Psoas muscle (tissue), 8 donors: ENCODE measurements around the gene DNAH6. TPM values are rescaled to one million over a fixed set of nuclear protein-coding genes. Genes with fewer than 3 reads are reported as not detected.
"Not testable (repeated sequence)": the region's sequence is repeated elsewhere in the genome, so short reads cannot be mapped to it uniquely, and the experiment has no call there.

ENCODE experiments used
- ATAC-seq, 4 donors: fragments of 200-7000 bp; cut with Tn5 transposase; one replicate each; pipeline ENCODE4 v1.9.1; 2020; ENCODE audit warnings: moderate library complexity in 3 of 4, mild to moderate bottlenecking in 2 of 4
- DNase-seq, 2 donors: peaks; one replicate each; pipeline ENCODE4 v3.0.0-alpha.2; 2020
- H3K27ac ChIP-seq: fragments of 200-600 bp; one replicate; pipeline ENCODE4 v1.8.0; 2022
- H3K27me3 ChIP-seq, 3 donors: fragments of 200-600 bp in 1 of 3; one replicate each; pipeline versions ENCODE4 v1.6.1 to v1.8.0; 2013 to 2022; ENCODE audit warnings: low read length in 2 of 3, mild to moderate bottlenecking in 2 of 3, moderate library complexity in 1 of 3; ENCODE audit not compliant: insufficient read depth in 3 of 3
- H3K36me3 ChIP-seq, 2 donors: fragments of 200-600 bp in 1 of 2; one replicate each; pipeline versions ENCODE4 v1.6.1 to v1.8.0; 2013 to 2022; ENCODE audit warnings: low read depth in 1 of 2, mild to moderate bottlenecking in 1 of 2, moderate library complexity in 1 of 2; ENCODE audit not compliant: insufficient read depth in 1 of 2
- H3K4me1 ChIP-seq: fragments of 200-600 bp; one replicate; pipeline ENCODE4 v1.8.0; 2022
- H3K4me3 ChIP-seq: fragments of 200-600 bp; one replicate; pipeline ENCODE4 v1.8.0; 2022; ENCODE audit warnings: mild to moderate bottlenecking
- H3K9me3 ChIP-seq: fragments of 200-600 bp; one replicate; pipeline ENCODE4 v1.8.0; 2022
- WGBS, 3 donors: extraction: QIAGEN DNeasy Blood & Tissue Kit; methylation state at CpG; one replicate each; pipeline versions ENCODE4 v1.1.6 to v1.1.7; 2013; 5-methylcytosine and 5-hydroxymethylcytosine counted together
- intact Hi-C, 2 donors: fragments of 100-400 bp; cut with DNase I; formaldehyde crosslinking; loops; one replicate each; pipeline versions ENCODE4 v1.11.0 to v1.14.2; 2022
- long read RNA-seq, 2 donors: library from polyadenylated mRNA; unstranded; transcript quantifications; one replicate each; pipeline ENCODE4 v2.0.0, GENCODE V29; 2021
- polyA plus RNA-seq, 3 donors: library from polyadenylated mRNA; stranded (reverse); fragments of 200-250 nt; gene quantifications; one replicate each; pipeline ENCODE4 v1.2.3, GENCODE V29; 2013
- total RNA-seq, 4 donors: library from RNA; stranded (reverse); fragmentation: NEBNext Ultra II Directional in 2 of 4; extraction: Animal tissue kit (Norgen Biotek cat#: 25700) in 2 of 4; gene quantifications; one replicate each; pipeline versions ENCODE4 v1.2.1 to v1.2.4, GENCODE V29; 2021 to 2023
- TF ChIP-seq, protein P1 (sequence below): fragments of 200-600 bp; IDR thresholded peaks from one replicate; pipeline ENCODE4 v1.8.0; 2022; ENCODE audit warnings: antibody characterized with exemption
- donor health status: healthy with polysubstance abuse.
- donor health status: DM: no; HTN: no; CAD: no; lungs with moderate emphysema.
- donor health status: Bipolar disorder and iron deficiency.
- donor health status: healthy.
- donor health status: DM: yes; HTN: yes; CAD: no.
- donor health status: DM: no; HTN: no; CAD: no.
- donor health status: DM: no; HTN: no; CAD: no.
- donor health status: DM: yes; HTN: yes; CAD: no.

Gene DNAH6, protein sequence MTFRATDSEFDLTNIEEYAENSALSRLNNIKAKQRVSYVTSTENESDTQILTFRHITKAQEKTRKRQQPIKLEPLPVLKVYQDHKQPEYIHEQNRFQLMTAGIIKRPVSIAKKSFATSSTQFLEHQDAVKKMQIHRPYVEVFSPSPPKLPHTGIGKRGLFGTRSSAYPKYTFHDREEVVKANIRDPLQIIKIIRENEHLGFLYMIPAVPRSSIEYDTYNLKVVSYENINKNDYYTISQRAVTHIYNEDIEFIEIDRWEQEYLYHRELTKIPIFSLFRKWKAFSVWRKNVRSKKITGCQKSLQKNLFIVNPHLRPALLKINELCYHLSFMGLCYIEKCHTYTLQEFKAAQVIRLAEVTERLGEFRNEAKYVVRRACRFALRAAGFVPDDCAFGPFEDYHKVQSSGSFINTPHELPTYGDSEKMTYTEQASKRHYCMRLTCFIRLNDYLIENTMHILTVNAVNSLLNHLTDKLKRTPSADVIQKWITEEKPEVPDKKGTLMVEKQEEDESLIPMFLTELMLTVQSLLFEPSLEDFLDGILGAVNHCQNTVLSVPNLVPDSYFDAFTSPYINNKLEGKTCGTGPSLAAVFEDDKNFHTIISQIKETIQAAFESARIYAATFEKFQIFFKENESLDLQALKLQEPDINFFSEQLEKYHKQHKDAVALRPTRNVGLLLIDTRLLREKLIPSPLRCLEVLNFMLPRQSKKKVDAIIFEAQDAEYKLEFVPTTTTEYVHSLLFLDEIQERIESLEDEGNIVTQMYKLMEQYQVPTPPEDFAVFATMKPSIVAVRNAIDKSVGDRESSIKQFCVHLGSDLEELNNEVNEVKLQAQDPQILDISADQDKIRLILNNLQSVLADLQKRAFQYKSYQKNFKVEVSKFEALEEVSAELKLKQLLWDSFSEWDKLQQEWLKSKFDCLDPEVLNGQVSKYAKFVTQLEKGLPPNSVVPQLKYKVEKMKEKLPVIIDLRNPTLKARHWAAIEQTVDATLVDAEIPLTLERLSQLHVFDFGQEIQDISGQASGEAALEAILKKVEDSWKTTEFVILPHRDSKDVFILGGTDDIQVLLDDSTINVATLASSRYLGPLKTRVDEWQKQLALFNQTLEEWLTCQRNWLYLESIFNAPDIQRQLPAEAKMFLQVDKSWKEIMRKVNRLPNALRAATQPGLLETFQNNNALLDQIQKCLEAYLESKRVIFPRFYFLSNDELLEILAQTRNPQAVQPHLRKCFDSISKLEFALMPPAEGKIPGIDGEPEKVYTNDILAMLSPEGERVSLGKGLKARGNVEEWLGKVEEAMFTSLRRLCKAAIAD (N-terminal part only)
- total RNA-seq (under 1 TPM in 2 of 4 donors, not detected in 2; 0.08 to 0.09 TPM), polyA plus RNA-seq (under 1 TPM in 2 of 3 donors, not detected in 1; 0.01 to 0.05 TPM)
- long read RNA-seq, donor 1, result 0 reads
- long read RNA-seq, donor 2, result 0 reads

DNA sequence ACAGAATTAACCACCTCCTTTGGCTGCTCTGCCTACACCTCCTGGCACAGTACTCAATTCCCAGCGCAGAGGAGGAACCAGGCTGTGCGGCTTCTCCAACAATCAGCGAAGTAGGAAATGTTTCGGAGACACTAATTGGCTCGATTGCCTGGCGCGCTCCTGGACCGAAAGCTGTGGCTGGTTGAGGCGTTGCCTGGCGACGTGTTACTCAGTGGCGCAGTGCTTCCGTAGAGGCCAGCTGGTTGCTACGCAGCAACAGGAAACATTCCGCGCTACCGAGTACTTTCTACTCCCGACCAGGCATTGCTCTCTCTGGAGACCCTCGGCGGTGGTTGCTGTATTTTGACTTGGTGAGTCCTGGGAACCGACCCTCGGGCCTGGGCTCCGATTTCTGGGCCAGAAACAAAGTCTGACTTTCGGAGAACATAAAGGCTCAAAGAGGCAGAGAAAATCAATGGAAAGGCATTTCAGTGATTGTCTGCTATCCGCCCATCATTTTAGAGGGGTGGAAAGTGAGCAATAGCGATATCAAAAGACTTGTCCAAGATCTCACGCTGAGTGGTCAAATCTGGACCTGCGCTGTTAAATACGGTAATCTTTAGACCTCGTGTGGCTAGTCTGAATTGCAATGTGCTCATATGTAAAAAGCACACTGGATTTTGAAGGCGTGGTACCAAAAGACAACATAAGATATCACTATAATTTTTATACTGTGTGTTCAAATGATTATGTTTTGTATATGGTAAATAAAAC lies at the start of gene DNAH6:
Gene DNAH6 (plus strand): TSS at position 265 of the 753 bp plus-strand sequence. CDS start 1,329 bp downstream, outside the sequence.
- peak; percentile 88 to 92 for DNase-seq

DNA sequence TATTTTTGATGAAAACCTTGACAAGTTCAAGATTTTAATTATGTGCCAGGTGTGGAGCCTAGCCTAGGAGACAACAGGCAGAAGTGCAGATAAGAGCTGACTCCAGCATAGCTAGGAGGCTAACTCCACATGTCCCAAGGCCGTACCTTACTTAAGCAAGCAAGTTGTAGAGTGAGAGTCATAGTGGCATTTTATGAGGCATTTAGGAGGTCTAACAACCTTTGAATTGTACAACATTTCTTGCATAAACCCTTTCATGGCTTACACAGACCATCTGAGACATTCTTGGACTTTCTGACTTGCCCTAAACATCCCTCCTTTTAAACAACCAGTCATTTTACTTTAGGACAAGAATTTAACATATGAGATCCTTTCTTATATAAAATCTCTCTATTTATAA lies 48.9 kb upstream of the DNAH6 start:
- no peak for DNase-seq
- WGBS, 3 donors, result 93 to 100% (median 97%) methylated on average over 1 of the region's 1 CpG
- Histone ChIP-seq H3K4me3 (no peak overlapping the region), H3K27me3 (no peaks in the 10 kb centered on the region), H3K9me3 (no peaks in the 10 kb centered on the region), H3K27ac (no peak overlapping the region), H3K4me1 (no peaks in the 10 kb centered on the region), H3K36me3 (no peaks in the 10 kb centered on the region)
- intact Hi-C loops, result no loop called here
- no peak for ATAC-seq
- TF ChIP-seq, protein P1, sequence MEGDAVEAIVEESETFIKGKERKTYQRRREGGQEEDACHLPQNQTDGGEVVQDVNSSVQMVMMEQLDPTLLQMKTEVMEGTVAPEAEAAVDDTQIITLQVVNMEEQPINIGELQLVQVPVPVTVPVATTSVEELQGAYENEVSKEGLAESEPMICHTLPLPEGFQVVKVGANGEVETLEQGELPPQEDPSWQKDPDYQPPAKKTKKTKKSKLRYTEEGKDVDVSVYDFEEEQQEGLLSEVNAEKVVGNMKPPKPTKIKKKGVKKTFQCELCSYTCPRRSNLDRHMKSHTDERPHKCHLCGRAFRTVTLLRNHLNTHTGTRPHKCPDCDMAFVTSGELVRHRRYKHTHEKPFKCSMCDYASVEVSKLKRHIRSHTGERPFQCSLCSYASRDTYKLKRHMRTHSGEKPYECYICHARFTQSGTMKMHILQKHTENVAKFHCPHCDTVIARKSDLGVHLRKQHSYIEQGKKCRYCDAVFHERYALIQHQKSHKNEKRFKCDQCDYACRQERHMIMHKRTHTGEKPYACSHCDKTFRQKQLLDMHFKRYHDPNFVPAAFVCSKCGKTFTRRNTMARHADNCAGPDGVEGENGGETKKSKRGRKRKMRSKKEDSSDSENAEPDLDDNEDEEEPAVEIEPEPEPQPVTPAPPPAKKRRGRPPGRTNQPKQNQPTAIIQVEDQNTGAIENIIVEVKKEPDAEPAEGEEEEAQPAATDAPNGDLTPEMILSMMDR, result no peak

More for the DNA sequence above, at the start of gene DNAH6:
- Histone ChIP-seq H3K27ac (no peak within 1 kb of the TSS), H3K4me3 (peak within 1 kb of the TSS; percentile 63), H3K27me3 (peaks cover 0 to 5% (median 0%) of the 10 kb centered on the region in 3 donors), H3K36me3 (no peaks in the 10 kb centered on the region), H3K4me1 (no peaks in the 10 kb centered on the region), H3K9me3 (peaks cover 2% of the 10 kb centered on the region)
- intact Hi-C loops, result no loop called here
- TF ChIP-seq, protein P1, result no peak
- 8 to 9% (median 8%) methylated on average over 31 of the region's 31 CpGs for WGBS, 3 donors
- peak; percentile 88 to 98 (median 96) for ATAC-seq

DNA sequence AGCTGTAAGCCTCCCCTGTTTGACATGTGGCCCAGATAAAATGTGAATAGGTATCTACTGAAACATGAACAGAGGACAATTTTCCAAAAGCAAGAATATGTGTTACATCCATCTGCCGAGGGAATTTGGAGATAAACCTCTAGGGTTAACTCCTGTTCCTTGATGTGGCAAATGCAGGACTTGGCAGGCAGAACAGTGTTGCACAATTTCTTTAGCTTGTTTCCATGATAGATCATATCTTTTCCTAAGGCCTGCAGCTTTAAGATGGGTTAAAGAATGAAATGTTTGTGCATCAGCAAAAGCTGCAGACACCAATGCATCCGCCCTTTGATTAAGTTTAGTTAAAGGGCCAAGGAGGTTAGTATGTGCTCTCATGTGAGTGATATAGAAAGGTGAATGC lies 43.9 kb upstream of the DNAH6 start:
- H3K9me3 ChIP-seq, H3K4me3 ChIP-seq, H3K27ac ChIP-seq, intact Hi-C loops, H3K4me1 ChIP-seq, H3K27me3 ChIP-seq, DNase-seq, H3K36me3 ChIP-seq, ATAC-seq: not testable (repeated sequence)
- 60 to 72% (median 72%) methylated on average over 2 of the region's 2 CpGs for WGBS, 3 donors

DNA sequence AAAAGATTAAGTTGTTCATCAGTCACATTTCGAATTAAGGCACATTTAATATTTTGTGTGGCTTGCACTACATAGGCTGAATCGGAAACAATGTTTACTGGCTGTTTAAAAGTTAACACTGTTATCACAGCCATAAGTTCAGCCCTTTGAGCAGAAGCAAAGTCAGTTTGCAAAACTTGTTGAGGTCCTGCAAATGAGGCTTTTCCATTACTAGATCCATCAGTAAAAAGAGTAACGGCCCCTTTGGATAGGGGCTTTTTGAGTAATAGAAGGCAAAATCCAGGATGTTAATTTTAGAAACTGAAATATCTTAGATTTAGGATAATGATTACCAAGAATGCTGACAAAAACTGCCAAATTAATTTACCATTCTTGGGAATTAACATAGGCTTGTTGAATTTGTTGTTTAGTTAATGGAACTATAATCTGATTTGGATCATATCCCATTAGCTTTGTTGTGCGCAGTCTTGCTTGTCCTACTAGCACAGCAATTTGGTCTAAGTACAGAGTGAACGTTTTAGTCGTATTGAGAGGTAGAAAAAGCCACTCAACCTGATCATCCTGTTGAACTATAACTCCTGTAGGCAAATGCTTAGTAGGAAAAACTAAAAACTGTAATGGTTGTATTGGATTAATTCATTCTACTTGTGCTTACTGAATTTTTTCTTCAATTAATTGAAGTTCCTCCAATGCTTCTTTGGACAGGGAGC lies 43.3 kb upstream of the DNAH6 start:
- Histone ChIP-seq H3K36me3 (no peaks in the 10 kb centered on the region), H3K27ac (no peak overlapping the region), H3K4me1 (no peaks in the 10 kb centered on the region), H3K4me3 (no peak overlapping the region), H3K27me3 (no peaks in the 10 kb centered on the region), H3K9me3 (no peaks in the 10 kb centered on the region)
- intact Hi-C loops, result no loop called here
- TF ChIP-seq, protein P1, result no peak
- no peak for ATAC-seq
- no peak for DNase-seq
- 83 to 85% (median 84%) methylated on average over 6 of the region's 6 CpGs for WGBS, 3 donors
